ENCODE results near the gene UFD1. TPM values are rescaled to one million over a fixed set of nuclear protein-coding genes. Genes with fewer than 3 reads are reported as not detected.

UFD1 gene
- total RNA-seq, 4 donors from 2014 or later = 27.9 to 56.1 (median 52.5) TPM

DNA sequence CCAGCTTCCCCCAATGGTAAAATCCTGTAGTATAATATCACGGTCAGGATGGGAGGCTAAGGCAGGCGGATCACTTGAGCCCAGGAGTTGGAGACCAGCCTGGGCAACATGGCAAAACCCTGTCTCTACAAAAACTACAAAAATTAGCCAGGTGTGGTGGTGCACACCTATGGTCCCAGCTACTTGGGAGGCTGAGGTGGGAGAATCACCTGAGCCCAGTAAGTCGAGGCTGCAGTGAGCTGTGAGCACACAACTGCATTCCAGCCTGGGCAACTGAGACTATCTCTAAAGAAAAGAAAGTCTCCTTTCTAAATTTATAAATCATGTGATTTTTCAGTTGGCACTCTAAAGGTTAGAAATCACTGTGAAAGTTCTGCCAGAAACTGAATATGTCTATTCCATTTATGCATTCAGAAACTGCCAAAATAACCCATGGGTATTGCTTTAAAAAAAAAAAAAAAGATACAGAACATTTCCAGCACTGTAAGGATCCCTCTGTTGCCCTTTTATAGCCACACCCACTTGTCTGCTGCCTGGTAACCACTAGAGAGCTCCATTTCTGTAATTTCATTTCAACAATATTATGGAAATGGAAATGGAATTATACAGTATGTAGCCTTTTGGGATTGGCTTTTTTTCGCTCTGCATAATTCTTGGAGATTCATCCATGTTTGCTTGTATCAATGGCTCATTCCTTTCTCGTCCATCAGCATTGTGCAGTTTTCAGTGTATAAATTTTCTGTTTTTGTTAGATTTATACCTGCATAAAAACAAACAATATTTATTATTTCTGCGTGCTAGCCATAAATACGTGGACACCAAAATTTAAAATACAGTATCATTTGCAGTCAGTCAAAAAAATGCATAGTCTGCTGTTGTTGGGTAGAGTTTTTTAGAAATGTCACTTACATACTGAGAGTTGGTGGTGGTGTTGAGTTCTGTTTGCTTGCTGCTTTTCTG lies 10.2 kb upstream of the UFD1 start:
- H3K27me3 ChIP-seq = no peaks in the 10 kb centered on the region
- H3K36me3 ChIP-seq = no peaks in the 10 kb centered on the region
- TF ChIP-seq, protein P1, sequence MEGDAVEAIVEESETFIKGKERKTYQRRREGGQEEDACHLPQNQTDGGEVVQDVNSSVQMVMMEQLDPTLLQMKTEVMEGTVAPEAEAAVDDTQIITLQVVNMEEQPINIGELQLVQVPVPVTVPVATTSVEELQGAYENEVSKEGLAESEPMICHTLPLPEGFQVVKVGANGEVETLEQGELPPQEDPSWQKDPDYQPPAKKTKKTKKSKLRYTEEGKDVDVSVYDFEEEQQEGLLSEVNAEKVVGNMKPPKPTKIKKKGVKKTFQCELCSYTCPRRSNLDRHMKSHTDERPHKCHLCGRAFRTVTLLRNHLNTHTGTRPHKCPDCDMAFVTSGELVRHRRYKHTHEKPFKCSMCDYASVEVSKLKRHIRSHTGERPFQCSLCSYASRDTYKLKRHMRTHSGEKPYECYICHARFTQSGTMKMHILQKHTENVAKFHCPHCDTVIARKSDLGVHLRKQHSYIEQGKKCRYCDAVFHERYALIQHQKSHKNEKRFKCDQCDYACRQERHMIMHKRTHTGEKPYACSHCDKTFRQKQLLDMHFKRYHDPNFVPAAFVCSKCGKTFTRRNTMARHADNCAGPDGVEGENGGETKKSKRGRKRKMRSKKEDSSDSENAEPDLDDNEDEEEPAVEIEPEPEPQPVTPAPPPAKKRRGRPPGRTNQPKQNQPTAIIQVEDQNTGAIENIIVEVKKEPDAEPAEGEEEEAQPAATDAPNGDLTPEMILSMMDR (IDR thresholded peaks at IDR 0.05) = no peak
- TF ChIP-seq POLR2AphosphoS5 (IDR thresholded peaks at IDR 0.05) = no peak
- H3K4me1 ChIP-seq = peaks cover 4% of the 10 kb centered on the region
- H3K27ac ChIP-seq = no peak overlapping the region
- no peak for DNase-seq (ENCODE audit: low spot score in 2 of 2)
- 83% methylated on average over 7 of the region's 7 CpGs for WGBS
- no peaks in the 10 kb centered on the region for H3K9me3 ChIP-seq
- no peak overlapping the region for H3K4me3 ChIP-seq

DNA sequence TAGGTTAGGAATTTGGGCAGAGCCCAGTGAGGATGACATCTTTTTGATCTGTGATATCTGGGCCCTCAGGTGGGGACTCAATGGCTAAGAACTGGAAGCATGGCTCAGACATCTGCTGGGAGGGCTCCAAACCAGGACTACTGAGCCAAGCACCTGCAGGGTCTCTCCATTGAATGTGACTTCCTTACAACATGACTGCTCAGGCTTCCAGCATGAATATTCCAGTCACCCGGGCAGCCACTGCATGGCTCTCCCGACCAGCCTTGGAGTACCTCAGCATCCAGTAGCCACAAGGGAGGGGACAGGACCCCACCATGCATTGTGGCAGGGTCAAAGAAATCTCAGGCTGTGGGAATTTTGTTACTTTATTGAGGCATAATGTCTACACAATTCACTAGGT lies 9.3 kb upstream of the UFD1 start:
- H3K27ac ChIP-seq = no peak overlapping the region
- H3K36me3 ChIP-seq = no peaks in the 10 kb centered on the region
- TF ChIP-seq POLR2AphosphoS5 (IDR thresholded peaks at IDR 0.05) (no peak), POLR2A (IDR thresholded peaks at IDR 0.05) (no peak), EP300 (IDR thresholded peaks at IDR 0.05) (no peak)
- TF ChIP-seq, protein P1 (IDR thresholded peaks at IDR 0.05) = no peak
- no peaks in the 10 kb centered on the region for H3K27me3 ChIP-seq
- no peak overlapping the region for H3K4me3 ChIP-seq
- 92% methylated on average over 2 of the region's 2 CpGs for WGBS
- peaks cover 4% of the 10 kb centered on the region for H3K4me1 ChIP-seq
- no peak for DNase-seq (ENCODE audit: low spot score in 2 of 2)
- no peaks in the 10 kb centered on the region for H3K9me3 ChIP-seq

DNA sequence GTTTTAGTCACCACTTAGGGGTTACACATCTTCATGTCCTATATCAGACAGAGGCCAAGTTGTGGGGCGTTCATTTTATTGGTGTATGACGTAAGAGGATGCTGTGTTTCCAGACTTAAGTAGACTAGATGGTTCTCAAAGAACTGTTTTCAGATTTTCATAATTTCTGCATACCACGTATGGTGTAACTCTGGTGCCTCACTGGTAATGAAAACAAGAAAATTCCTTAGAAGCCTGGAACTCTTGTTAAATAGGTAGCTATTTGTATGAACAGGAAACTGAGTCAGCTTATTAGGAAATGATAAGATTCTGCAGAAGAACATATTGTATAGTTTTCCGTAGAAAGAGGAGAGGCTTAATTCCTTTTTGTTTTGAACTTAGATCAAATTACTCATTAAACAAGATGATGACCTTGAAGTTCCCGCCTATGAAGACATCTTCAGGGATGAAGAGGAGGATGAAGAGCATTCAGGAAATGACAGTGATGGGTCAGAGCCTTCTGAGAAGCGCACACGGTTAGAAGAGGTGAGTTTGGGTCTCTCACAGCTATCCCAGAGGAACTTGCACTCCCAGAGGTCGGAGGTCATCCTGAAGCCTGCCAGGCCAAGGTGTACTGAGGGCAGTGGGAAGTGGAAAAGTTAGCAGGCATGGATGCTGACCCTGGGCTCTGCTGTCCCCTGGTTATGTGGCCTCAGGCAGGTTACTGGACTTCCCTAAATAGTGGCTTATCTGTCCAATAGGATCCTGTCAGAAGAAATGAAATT lies 4.7 kb upstream of the UFD1 start:
- TF ChIP-seq EP300 (IDR thresholded peaks at IDR 0.05) (no peak), POLR2AphosphoS5 (IDR thresholded peaks at IDR 0.05) (no peak), POLR2A (IDR thresholded peaks at IDR 0.05) (no peak)
- TF ChIP-seq, protein P1 (IDR thresholded peaks at IDR 0.05) = no peak
- WGBS = 88% methylated on average over 8 of the region's 8 CpGs

DNA sequence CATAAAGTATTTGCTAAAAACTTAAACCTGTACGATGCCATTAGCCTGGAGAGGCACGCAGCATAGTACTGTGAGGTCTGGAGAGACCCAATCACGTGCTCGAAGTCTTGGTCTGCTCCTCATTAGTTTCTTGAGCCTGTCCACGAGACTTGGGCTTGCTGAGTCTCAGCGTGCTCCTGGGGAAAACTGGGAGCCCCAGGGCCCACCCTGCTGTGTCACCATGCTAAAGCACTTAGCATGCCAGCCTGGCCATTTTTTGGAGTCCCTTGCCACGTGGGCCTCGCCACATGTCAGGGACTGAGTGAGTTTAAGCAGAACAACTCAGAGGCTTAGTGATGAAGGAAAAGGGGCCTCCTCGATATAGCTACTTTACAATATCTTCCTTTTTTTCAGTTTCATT lies 3.3 kb upstream of the UFD1 start:
- Histone ChIP-seq H3K9me3 (no peaks in the 10 kb centered on the region), H3K36me3 (no peaks in the 10 kb centered on the region), H3K27ac (no peak overlapping the region), H3K27me3 (no peaks in the 10 kb centered on the region), H3K4me3 (no peak overlapping the region), H3K4me1 (peaks cover 17% of the 10 kb centered on the region)
- 83% methylated on average over 9 of the region's 9 CpGs for WGBS
- no peak for TF ChIP-seq POLR2AphosphoS5 (IDR thresholded peaks at IDR 0.05)
- no peak for TF ChIP-seq POLR2A (IDR thresholded peaks at IDR 0.05)
- TF ChIP-seq, protein P1 (IDR thresholded peaks at IDR 0.05) = no peak
- no peak for TF ChIP-seq EP300 (IDR thresholded peaks at IDR 0.05)
- no peak for DNase-seq (ENCODE audit: low spot score in 2 of 2)

More for the DNA sequence above, 4.7 kb upstream of the UFD1 start:
- H3K27ac ChIP-seq = no peak overlapping the region
- no peaks in the 10 kb centered on the region for H3K27me3 ChIP-seq
- H3K9me3 ChIP-seq = no peaks in the 10 kb centered on the region
- no peak overlapping the region for H3K4me3 ChIP-seq
- H3K36me3 ChIP-seq = no peaks in the 10 kb centered on the region
- DNase-seq (ENCODE audit: low spot score in 2 of 2) = no peak
- peaks cover 8% of the 10 kb centered on the region for H3K4me1 ChIP-seq

DNA sequence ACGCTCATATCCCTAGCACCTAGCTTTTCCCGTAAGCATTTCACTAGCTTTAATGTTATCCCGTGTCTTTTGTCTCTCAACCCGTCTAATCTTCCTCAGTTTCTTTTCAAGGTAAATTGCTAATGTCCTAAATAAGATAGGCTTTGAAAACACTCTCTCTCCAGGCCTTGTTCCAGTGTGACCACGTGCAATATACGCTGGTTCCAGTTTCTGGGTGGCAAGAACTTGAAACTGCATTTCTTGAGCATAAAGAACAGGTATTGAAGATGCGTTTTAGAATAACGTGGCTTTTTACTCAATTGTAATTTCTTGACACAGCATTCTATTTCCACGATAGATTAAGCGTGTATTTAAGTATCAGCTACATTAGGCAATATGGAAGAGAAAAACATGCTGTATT lies 1.8 kb upstream of the UFD1 start:
- Histone ChIP-seq H3K27ac (no peak overlapping the region), H3K4me3 (no peak overlapping the region), H3K36me3 (no peaks in the 10 kb centered on the region), H3K9me3 (no peaks in the 10 kb centered on the region), H3K4me1 (peaks cover 32% of the 10 kb centered on the region), H3K27me3 (no peaks in the 10 kb centered on the region)
- WGBS = 65% methylated on average over 10 of the region's 10 CpGs
- DNase-seq (ENCODE audit: low spot score in 2 of 2) = no peak
- no peak for TF ChIP-seq POLR2A (IDR thresholded peaks at IDR 0.05)
- TF ChIP-seq POLR2AphosphoS5 (IDR thresholded peaks at IDR 0.05) = no peak
- TF ChIP-seq, protein P1 (IDR thresholded peaks at IDR 0.05) = no peak
- TF ChIP-seq EP300 (IDR thresholded peaks at IDR 0.05) = no peak
